H1 (cell line): ENCODE data around the gene P2RX7. TPM values are rescaled to one million over a fixed set of nuclear protein-coding genes. Genes with fewer than 3 reads are reported as not detected.

Experiments used
- CTBP2 ChIP-seq: IDR thresholded peaks from 2 replicates; pipeline ENCODE4 v1.7.0; 2011; ENCODE audit warnings: borderline replicate concordance, mild to moderate bottlenecking, moderate library complexity, mixed read lengths, low read length; ENCODE audit not compliant: insufficient read depth, insufficient read length
- GABPA ChIP-seq: IDR thresholded peaks from 2 replicates; pipeline ENCODE4 v1.6.1; 2011; ENCODE audit warnings: mild to moderate bottlenecking, low read length, moderate library complexity, borderline replicate concordance; ENCODE audit not compliant: insufficient read depth
- NANOG ChIP-seq: IDR thresholded peaks from 2 replicates; pipeline ENCODE4 v1.6.1; 2011; ENCODE audit warnings: low read length, low read depth, mild to moderate bottlenecking, inconsistent platforms; ENCODE audit not compliant: insufficient read depth, poor library complexity, severe bottlenecking
- SIX5 ChIP-seq: IDR thresholded peaks from 2 replicates; pipeline ENCODE4 v1.6.1; 2011; ENCODE audit warnings: mild to moderate bottlenecking, low read depth, low read length
- SUZ12 ChIP-seq: fragments of 200-600 bp; sonication (generic); IDR thresholded peaks from 2 replicates; pipeline ENCODE4 v1.6.1; 2012; ENCODE audit warnings: mild to moderate bottlenecking, inconsistent platforms, low read length, moderate library complexity, mixed read lengths
- ZNF274 ChIP-seq: IDR thresholded peaks from 2 replicates; pipeline ENCODE4 v1.7.0; 2012; ENCODE audit warnings: low read length, borderline replicate concordance; ENCODE audit errors: extremely low read depth
- polyA plus RNA-seq, 7 experiments: library from polyadenylated mRNA; depleted of rRNA in 3 of 7; stranded (reverse) in 5 of 7; unstranded in 2 of 7; fragments of >200 nt in 5 of 7; fragments of 200-250 nt in 2 of 7; gene quantifications; 1 replicate in 5 of 7; 2 replicates in 1 of 7; 4 replicates in 1 of 7; pipeline versions ENCODE4 v1.2.1 to v1.2.3, GENCODE V29; 2011 to 2013; ENCODE audit warnings: missing spikeins in 2 of 7, mixed read lengths in 2 of 7
- total RNA-seq: library from RNA; stranded (reverse); fragmentation: NEBNext Ultra II Directional; extraction: Animal tissue kit (Norgen Biotek cat#: 25700); gene quantifications from 2 replicates; pipeline ENCODE4 v1.2.1, GENCODE V29; 2021
- TF ChIP-seq, protein P1 (sequence below): fragments of 300-600 bp; sonication (generic); IDR thresholded peaks from 2 replicates; pipeline ENCODE4 v1.7.1; 2012; ENCODE audit warnings: low read length, moderate library complexity, mild to moderate bottlenecking, inconsistent platforms; ENCODE audit not compliant: insufficient replicate concordance

Gene P2RX7
- total and polyA plus RNA-seq, 2 of the 8 experiments (the other 6 are each of a cell fraction or from before 2014, with no cell fraction given): 0.38 to 0.56 TPM

- TF ChIP-seq, protein P1, sequence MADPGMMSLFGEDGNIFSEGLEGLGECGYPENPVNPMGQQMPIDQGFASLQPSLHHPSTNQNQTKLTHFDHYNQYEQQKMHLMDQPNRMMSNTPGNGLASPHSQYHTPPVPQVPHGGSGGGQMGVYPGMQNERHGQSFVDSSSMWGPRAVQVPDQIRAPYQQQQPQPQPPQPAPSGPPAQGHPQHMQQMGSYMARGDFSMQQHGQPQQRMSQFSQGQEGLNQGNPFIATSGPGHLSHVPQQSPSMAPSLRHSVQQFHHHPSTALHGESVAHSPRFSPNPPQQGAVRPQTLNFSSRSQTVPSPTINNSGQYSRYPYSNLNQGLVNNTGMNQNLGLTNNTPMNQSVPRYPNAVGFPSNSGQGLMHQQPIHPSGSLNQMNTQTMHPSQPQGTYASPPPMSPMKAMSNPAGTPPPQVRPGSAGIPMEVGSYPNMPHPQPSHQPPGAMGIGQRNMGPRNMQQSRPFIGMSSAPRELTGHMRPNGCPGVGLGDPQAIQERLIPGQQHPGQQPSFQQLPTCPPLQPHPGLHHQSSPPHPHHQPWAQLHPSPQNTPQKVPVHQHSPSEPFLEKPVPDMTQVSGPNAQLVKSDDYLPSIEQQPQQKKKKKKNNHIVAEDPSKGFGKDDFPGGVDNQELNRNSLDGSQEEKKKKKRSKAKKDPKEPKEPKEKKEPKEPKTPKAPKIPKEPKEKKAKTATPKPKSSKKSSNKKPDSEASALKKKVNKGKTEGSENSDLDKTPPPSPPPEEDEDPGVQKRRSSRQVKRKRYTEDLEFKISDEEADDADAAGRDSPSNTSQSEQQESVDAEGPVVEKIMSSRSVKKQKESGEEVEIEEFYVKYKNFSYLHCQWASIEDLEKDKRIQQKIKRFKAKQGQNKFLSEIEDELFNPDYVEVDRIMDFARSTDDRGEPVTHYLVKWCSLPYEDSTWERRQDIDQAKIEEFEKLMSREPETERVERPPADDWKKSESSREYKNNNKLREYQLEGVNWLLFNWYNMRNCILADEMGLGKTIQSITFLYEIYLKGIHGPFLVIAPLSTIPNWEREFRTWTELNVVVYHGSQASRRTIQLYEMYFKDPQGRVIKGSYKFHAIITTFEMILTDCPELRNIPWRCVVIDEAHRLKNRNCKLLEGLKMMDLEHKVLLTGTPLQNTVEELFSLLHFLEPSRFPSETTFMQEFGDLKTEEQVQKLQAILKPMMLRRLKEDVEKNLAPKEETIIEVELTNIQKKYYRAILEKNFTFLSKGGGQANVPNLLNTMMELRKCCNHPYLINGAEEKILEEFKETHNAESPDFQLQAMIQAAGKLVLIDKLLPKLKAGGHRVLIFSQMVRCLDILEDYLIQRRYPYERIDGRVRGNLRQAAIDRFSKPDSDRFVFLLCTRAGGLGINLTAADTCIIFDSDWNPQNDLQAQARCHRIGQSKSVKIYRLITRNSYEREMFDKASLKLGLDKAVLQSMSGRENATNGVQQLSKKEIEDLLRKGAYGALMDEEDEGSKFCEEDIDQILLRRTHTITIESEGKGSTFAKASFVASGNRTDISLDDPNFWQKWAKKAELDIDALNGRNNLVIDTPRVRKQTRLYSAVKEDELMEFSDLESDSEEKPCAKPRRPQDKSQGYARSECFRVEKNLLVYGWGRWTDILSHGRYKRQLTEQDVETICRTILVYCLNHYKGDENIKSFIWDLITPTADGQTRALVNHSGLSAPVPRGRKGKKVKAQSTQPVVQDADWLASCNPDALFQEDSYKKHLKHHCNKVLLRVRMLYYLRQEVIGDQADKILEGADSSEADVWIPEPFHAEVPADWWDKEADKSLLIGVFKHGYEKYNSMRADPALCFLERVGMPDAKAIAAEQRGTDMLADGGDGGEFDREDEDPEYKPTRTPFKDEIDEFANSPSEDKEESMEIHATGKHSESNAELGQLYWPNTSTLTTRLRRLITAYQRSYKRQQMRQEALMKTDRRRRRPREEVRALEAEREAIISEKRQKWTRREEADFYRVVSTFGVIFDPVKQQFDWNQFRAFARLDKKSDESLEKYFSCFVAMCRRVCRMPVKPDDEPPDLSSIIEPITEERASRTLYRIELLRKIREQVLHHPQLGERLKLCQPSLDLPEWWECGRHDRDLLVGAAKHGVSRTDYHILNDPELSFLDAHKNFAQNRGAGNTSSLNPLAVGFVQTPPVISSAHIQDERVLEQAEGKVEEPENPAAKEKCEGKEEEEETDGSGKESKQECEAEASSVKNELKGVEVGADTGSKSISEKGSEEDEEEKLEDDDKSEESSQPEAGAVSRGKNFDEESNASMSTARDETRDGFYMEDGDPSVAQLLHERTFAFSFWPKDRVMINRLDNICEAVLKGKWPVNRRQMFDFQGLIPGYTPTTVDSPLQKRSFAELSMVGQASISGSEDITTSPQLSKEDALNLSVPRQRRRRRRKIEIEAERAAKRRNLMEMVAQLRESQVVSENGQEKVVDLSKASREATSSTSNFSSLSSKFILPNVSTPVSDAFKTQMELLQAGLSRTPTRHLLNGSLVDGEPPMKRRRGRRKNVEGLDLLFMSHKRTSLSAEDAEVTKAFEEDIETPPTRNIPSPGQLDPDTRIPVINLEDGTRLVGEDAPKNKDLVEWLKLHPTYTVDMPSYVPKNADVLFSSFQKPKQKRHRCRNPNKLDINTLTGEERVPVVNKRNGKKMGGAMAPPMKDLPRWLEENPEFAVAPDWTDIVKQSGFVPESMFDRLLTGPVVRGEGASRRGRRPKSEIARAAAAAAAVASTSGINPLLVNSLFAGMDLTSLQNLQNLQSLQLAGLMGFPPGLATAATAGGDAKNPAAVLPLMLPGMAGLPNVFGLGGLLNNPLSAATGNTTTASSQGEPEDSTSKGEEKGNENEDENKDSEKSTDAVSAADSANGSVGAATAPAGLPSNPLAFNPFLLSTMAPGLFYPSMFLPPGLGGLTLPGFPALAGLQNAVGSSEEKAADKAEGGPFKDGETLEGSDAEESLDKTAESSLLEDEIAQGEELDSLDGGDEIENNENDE: no peak
- TF ChIP-seq GABPA: no peak
- no peak for TF ChIP-seq SUZ12
- no peak for TF ChIP-seq SIX5
- TF ChIP-seq CTBP2: no peak
- TF ChIP-seq NANOG: no peak
- TF ChIP-seq ZNF274: no peak
These were observed 100.9 kb downstream of the P2RX7 start (continued) for GRCh38 chr12:121233628-121234020.
